ENCODE results near the gene GPR150. TPM values are rescaled to one million over a fixed set of nuclear protein-coding genes. Genes with fewer than 3 reads are reported as not detected.

The GPR150 gene
- total and polyA plus RNA-seq, 2 of the 4 experiments (the other 2 are of a cell fraction), result under 0.01 to 0.10 TPM

GRCh38 chr5:95649842-95650620 lies 30.1 kb downstream of the GPR150 start:
- in situ Hi-C loops (cut with MboI; ENCODE audit: low sequenced_read_pairs), result loop anchor here (25.0 kb wide), 1 partner anchor 662 kb away; no protein-coding TSS in a partner anchor
- ChIA-PET POLR2A (ENCODE audit: unreplicated experiment) (no interaction called here), CTCF (no interaction called here)
- H3K4me3 ChIP-seq (ENCODE audit: insufficient read depth, low read depth, low read length), result no peak overlapping the region
- no peak overlapping the region for H2AK9ac ChIP-seq (replicated peaks; ENCODE audit: low read depth, low read length, poor library complexity)
- H2BK5ac ChIP-seq (ENCODE audit: low read depth, low read length, poor library complexity, severe bottlenecking), result no peak overlapping the region
- TF ChIP-seq CTCF (conservative IDR thresholded peaks at IDR 0.05; ENCODE audit: low read depth, low read length) (no peak), FOS (IDR thresholded peaks at IDR 0.05; ENCODE audit: low read depth, low read length) (no peak), MAFK (IDR thresholded peaks at IDR 0.05; ENCODE audit: low read depth, low read length) (no peak), MXI1 (IDR thresholded peaks at IDR 0.05; ENCODE audit: borderline replicate concordance, low read depth, low read length) (no peak), CEBPB (IDR thresholded peaks at IDR 0.05; ENCODE audit: low read depth, low read length) (no peak), RFX5 (IDR thresholded peaks at IDR 0.05; ENCODE audit: low read depth, low read length) (no peak), CHD1 (IDR thresholded peaks at IDR 0.05; ENCODE audit: low read depth, low read length) (no peak), MAZ (IDR thresholded peaks at IDR 0.05; ENCODE audit: borderline replicate concordance, low read depth, low read length) (no peak), ELK1 (IDR thresholded peaks at IDR 0.05; ENCODE audit: borderline replicate concordance, low read depth, low read length) (no peak), RAD21 (IDR thresholded peaks at IDR 0.05; ENCODE audit: low read length) (no peak), USF2 (IDR thresholded peaks at IDR 0.05; ENCODE audit: low read depth, low read length) (no peak), NFE2L2 (IDR thresholded peaks at IDR 0.05; ENCODE audit: low read depth, low read length) (no peak), POLR2A (IDR thresholded peaks at IDR 0.05; ENCODE audit: low read depth, low read length) (no peak), SMC3 (IDR thresholded peaks at IDR 0.05; ENCODE audit: low read depth, low read length) (no peak), BHLHE40 (IDR thresholded peaks at IDR 0.05; ENCODE audit: low read depth, low read length) (no peak), RCOR1 (IDR thresholded peaks at IDR 0.05; ENCODE audit: insufficient replicate concordance, low read length) (no peak)
- no peak overlapping the region for H2AFZ ChIP-seq (replicated peaks; ENCODE audit: low read length, poor library complexity)
- H3K56ac ChIP-seq (ENCODE audit: extremely low read depth, insufficient read depth, low read length), result no peak overlapping the region
- intact Hi-C loops (cut with micrococcal nuclease), result loop anchor here (5.0 to 10.0 kb wide), 2 partner anchors 82 to 955 kb away; partner anchors contain the start of gene RHOBTB3
- H3K27ac ChIP-seq (ENCODE audit: insufficient read depth, low read length), result no peak overlapping the region
- no peak overlapping the region for H2BK120ac ChIP-seq (ENCODE audit: low read depth, low read length)
- H3K4me2 ChIP-seq (ENCODE audit: low read depth, low read length), result no peak overlapping the region
- no peak overlapping the region for H4K91ac ChIP-seq (ENCODE audit: insufficient read depth, low read depth, low read length)
- H3K9ac ChIP-seq (ENCODE audit: low read depth, low read length), result no peak overlapping the region
- H3K79me1 ChIP-seq (ENCODE audit: low read depth in 1 of 2, low read length in 2 of 2), result no peaks in the 10 kb centered on the region
- H3K14ac ChIP-seq (replicated peaks; ENCODE audit: low read depth, low read length), result no peak overlapping the region
- BruUV-seq (replicated peaks), result no TSS peak
- H3K4me1 ChIP-seq (ENCODE audit: control insufficient read depth, insufficient read depth, low read length), result peaks cover 4% of the 10 kb centered on the region
- no peaks in the 10 kb centered on the region for H3K9me3 ChIP-seq (ENCODE audit: control insufficient read depth, insufficient read depth, low read length)
- H3K23ac ChIP-seq (ENCODE audit: low read depth, low read length), result no peak overlapping the region
- H3K27me3 ChIP-seq (ENCODE audit: control insufficient read depth, insufficient read depth, low read length), result no peaks in the 10 kb centered on the region
- ATAC-seq (ENCODE audit: low read depth), result no peak
- H3K18ac ChIP-seq (ENCODE audit: low read depth, low read length), result no peak overlapping the region
- H4K5ac ChIP-seq (ENCODE audit: low read depth, low read length), result no peak overlapping the region
- H3K4ac ChIP-seq (ENCODE audit: low read depth, low read length), result no peak overlapping the region
- H4K20me1 ChIP-seq (ENCODE audit: insufficient read depth, low read length), result no peaks in the 10 kb centered on the region
- no peak overlapping the region for H2BK20ac ChIP-seq (ENCODE audit: low read depth, low read length)
- H2BK15ac ChIP-seq (ENCODE audit: low read depth, low read length), result no peak overlapping the region
- no peaks in the 10 kb centered on the region for H3K9me1 ChIP-seq (ENCODE audit: insufficient read depth, low read length)
- dilution Hi-C loops (cut with HindIII; ENCODE audit: low sequenced_read_pairs, unreplicated experiment), result no loop called here
- H4K8ac ChIP-seq (ENCODE audit: low read depth in 2 of 2, low read length in 2 of 2), result no peak overlapping the region
- no peak overlapping the region for H2AK5ac ChIP-seq (ENCODE audit: low read depth, low read length)
- H3K36me3 ChIP-seq (ENCODE audit: control insufficient read depth, insufficient read depth, low read length), result no peaks in the 10 kb centered on the region
- DNase-seq, result no peak

All from IMR-90 (cell line).